Fibroblast of peridontal ligament (primary cell): Measurements from ENCODE around the gene TNFSF4.
A peak's percentile ranks its signal among the peaks of the same experiment; 100 is the strongest.
"Not testable (repeated sequence)": the region's sequence is repeated elsewhere in the genome, so short reads cannot be mapped to it uniquely, and the experiment has no call there.

Experiments
- DNase-seq: peaks from one replicate; pipeline ENCODE4 v3.0.0-alpha.2; 2010; ENCODE audit errors: extremely low read depth

The TNFSF4 gene

GRCh38 chr1:173206816-173207568, at the start of gene TNFSF4:
Gene TNFSF4 (minus strand): TSS chr1:173207331. CDS start chr1:173207176, 155 bp downstream.
- DNase-seq, result no peak

DNA sequence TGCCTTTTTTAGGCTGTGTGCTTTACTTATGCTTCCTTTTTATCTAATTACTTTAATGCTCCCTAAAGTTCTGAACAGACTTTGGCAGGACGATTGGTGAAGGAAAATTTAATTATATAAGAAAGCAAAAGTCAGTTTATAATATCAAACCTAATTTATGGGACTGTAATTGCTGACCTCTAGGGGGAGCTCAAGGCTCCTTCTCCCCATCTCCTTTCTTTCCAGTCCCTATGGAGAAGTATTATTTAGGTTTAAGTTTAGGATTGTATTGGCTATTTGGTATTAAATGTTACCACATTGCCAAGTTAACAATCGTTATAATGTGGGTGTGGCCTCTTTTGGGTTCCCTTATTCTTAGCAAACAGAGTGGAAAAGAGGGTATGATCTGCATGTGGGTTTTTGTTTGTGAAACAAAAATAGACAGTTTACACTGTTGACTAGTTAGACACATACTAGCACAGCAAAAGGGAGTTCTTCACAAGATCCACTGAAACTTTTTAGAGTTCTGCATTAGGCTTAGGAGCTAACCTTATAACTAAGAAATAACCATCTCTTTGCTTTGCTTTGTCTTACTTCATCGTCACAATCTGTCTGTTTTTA, 48.2 kb upstream of the TNFSF4 start:
- peak; percentile 70 for DNase-seq

GRCh38 chr1:173253046-173253445, 45.9 kb upstream of the TNFSF4 start:
- peak; percentile 24 for DNase-seq

- DNase-seq, result peak; percentile 20
These were observed 42.2 kb upstream of the TNFSF4 start for GRCh38 chr1:173249349-173249748.

DNA sequence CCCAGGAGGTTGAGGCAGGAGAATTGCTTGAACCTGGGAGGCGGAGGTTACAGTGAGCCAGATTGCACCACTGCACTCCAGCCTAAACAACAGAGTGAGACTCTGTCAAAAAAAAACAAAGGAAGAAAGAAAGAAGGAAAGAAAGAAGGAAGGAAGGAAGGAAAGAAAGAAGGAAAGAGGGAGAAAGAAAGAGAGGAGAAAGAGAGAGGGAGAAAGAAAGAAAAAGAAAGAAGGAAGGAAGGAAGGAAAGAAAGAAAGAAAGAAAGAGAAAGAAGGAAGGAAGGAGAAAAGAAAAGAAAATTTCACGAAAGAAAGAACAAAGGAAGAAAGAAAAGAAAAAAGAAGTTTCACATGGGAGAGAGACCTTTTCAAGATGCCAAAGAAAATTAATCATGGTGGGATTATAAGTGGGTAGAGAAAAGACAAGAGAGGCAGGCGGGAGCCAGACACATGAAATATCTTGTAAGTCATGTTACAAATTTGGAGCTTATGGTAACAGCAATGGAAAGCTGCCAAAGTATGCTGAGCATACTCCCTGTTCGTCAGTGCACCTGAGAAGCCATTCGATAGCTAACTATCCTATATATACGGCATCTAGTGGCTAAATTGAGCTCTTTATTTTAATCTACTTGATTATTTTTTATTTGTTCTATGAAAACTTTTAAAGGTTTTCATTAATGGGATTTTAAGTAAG, 41.3 kb upstream of the TNFSF4 start:
- no peak for DNase-seq

- DNase-seq, result no peak
These were observed 38.8 kb upstream of the TNFSF4 start for GRCh38 chr1:173245892-173246291.

DNA sequence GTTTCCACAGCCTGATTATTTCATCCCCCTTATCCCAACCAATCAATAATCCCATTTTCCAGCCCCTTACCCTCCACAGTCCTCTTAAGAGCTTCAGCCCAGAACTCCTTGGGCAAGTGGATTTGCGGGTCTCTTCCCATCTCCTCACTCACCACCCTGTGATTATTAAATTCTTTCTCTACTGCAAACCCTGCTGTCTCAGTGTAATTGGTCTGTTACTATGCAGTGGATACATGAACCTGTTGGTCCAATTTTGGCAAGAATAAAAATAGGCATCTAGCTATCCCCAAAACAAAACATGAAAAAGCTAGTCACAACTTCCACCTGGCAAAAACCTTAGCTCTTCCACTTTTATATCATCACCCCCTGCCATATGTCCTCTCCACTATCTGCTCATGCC, 36.2 kb upstream of the TNFSF4 start:
- no peak for DNase-seq

GRCh38 chr1:173241528-173242347, 34.6 kb upstream of the TNFSF4 start:
- no peak for DNase-seq

DNA sequence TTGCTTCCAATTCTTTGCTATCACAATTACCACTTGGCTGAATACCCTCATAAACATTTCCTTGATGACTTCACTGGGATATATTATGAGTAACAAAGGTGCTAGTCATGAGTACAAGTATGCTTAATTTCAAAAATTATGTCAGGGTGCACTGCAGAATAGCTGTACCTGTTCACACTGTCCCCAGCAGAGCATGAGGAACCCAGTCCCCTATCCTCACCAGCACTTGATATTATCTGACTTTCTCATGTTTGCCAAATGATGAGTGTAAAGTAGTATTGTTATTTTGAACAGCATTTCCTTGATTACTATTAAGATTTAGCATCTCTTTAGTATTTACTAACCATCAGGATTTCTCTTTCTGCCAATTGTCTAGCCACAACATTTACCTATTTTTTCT, 33.5 kb upstream of the TNFSF4 start:
- no peak for DNase-seq

GRCh38 chr1:173239058-173239457, 31.9 kb upstream of the TNFSF4 start:
- no peak for DNase-seq

DNA sequence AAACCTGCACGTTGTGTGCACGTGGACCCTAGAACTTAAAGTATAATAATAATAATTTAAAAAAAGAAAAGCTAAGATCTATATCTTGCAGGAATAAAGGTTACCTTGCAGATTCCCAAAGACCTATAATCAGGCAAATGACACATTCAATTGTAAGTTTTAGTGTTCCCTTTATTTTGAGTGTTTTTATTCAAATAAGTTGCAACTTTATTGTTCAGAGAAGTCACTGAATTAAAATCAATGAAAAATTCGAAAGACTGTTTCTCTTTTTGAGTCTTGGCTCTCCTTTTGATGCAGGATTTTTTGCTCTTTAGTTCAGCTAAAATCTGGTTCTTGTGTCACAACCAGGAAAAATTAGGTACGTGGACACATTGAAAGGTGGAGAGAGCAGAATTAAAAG, 27.8 kb upstream of the TNFSF4 start:
- no peak for DNase-seq

GRCh38 chr1:173234434-173234833, 27.3 kb upstream of the TNFSF4 start:
- not testable (repeated sequence) for DNase-seq

- DNase-seq, result not testable (repeated sequence)
These were observed 21.9 kb upstream of the TNFSF4 start for GRCh38 chr1:173229031-173229430.

GRCh38 chr1:173224949-173225348, 17.8 kb upstream of the TNFSF4 start:
- DNase-seq, result no peak

DNA sequence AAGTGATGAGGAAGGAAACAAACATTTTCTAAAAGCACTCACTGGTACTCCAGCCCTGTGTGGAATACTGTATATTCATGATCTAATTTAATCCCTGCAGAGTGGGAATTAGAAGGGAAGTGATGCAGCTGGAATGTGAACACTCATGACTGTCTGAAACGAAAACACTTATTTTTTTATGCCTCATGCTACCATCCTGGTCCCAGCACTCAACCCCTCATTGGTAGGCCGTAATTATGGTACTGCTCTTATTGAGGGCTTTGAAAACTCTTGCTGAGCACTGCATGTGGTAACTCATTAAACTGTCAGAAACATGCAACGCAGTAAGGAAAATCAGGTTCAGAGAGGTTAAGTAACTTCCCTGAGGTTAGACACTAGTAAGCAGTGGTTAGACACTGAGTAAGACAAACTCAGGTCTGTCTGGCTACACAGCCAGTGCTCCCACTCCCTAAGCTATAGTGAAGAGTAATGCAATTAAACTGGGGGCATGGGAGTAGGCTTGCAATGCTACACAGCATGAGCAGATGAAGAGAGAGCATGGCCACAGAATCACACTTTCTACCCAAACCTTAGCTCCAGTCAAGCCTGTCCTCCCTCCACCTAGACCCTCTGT, 17.3 kb upstream of the TNFSF4 start:
- DNase-seq, result no peak

GRCh38 chr1:173223031-173223380, 15.9 kb upstream of the TNFSF4 start:
- DNase-seq, result no peak

- DNase-seq, result no peak
These were observed 15.3 kb upstream of the TNFSF4 start for GRCh38 chr1:173222149-173223030.

DNA sequence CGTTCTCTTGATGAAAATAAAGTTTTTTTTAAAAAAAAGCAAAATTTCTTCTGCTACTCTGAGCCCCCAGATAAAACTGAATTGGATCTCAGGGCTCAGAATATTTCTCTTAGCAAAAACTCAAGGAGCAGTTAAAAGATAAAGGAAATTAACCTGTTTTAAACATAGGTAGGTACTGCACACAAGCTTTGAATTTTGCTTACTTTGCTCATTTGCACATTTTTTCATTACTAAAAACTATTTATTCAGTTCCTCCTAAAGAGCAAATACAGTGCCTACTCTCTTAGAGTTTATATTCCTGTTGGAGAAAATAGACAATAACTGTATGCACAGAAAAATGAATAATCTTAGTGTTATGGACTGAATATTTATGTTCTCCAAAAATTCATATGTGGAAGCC, 13.0 kb upstream of the TNFSF4 start:
- DNase-seq, result no peak

GRCh38 chr1:173213665-173214064, 6.5 kb upstream of the TNFSF4 start:
- no peak for DNase-seq

DNA sequence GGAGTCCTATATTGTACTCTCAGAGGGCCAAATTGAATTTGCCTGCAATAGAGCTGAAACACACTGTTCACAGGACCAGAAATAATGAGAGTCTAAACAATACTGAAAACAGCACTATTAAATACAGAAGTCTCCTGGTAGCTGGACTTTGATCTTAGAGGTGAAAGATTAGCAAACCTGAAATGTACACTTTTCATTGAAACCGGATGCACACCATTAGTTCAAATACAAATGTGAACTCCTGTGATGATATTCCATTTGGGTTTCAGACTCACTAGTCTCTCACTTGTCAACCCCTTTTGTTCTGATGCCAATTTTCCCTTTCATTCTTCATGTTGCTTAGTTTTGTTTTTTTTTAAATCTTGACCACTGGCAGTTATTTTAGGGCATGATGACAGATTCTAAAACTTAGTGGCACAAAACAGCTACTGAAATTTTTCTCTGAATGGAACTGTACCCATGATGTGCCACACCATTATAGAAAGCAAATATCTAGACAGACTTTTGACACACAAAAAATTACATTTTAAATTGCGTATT, 5.9 kb upstream of the TNFSF4 start:
- DNase-seq, result no peak
